ENCODE measurements around the gene LBHD2. TPM values are rescaled to one million over a fixed set of nuclear protein-coding genes. Genes with fewer than 3 reads are reported as not detected.

Gene LBHD2
- total RNA-seq, 2 experiments from 2014 or later: not detected

- H3K27ac ChIP-seq (ENCODE audit: low read depth, low read length, poor library complexity, severe bottlenecking): no peak overlapping the region
- H3K4me3 ChIP-seq (ENCODE audit: low read depth, low read length, poor library complexity, severe bottlenecking): no peak overlapping the region
- peaks cover 4% of the 10 kb centered on the region for H3K4me1 ChIP-seq (ENCODE audit: insufficient read depth, low read length, poor library complexity, severe bottlenecking)
- H3K9me2 ChIP-seq (ENCODE audit: insufficient read depth, low read length): no peaks in the 10 kb centered on the region
- H3K4me2 ChIP-seq (ENCODE audit: low read length): no peak overlapping the region
- DNase-seq (ENCODE audit: low spot score): no peak
- TF ChIP-seq CTCF (conservative IDR thresholded peaks at IDR 0.05; ENCODE audit: low read length) (no peak), EZH2phosphoT487 (IDR thresholded peaks at IDR 0.05; ENCODE audit: borderline replicate concordance, low read depth, low read length) (no peak)
- H3K36me3 ChIP-seq (ENCODE audit: insufficient read depth, low read length): no peaks in the 10 kb centered on the region
- H3K9me3 ChIP-seq (ENCODE audit: low read length): no peaks in the 10 kb centered on the region
- no peaks in the 10 kb centered on the region for H3K79me2 ChIP-seq (ENCODE audit: insufficient read depth, low read depth, low read length)
- BruUV-seq (replicated peaks): no TSS peak
- intact Hi-C loops (cut with micrococcal nuclease; ENCODE audit: unreplicated experiment): no loop called here
- no peaks in the 10 kb centered on the region for H4K20me1 ChIP-seq (ENCODE audit: insufficient read depth, low read length)
- no peak overlapping the region for H2AFZ ChIP-seq (ENCODE audit: low read length)
- ChIA-PET CTCF (ENCODE audit: unreplicated experiment) (no interaction called here), POLR2A (no interaction called here)
Measured at GRCh38 chr14:103072595-103073366, 11.2 kb upstream of the LBHD2 start.

- intact Hi-C loops (cut with micrococcal nuclease; ENCODE audit: unreplicated experiment): no loop called here
- Histone ChIP-seq H3K27ac (ENCODE audit: low read depth, low read length, poor library complexity, severe bottlenecking) (no peak overlapping the region), H3K79me2 (ENCODE audit: insufficient read depth, low read depth, low read length) (no peaks in the 10 kb centered on the region), H2AFZ (ENCODE audit: low read length) (no peak overlapping the region), H3K9me3 (ENCODE audit: low read length) (no peaks in the 10 kb centered on the region), H3K9me2 (ENCODE audit: insufficient read depth, low read length) (no peaks in the 10 kb centered on the region), H4K20me1 (ENCODE audit: insufficient read depth, low read length) (no peaks in the 10 kb centered on the region), H3K4me2 (ENCODE audit: low read length) (no peak overlapping the region), H3K36me3 (ENCODE audit: insufficient read depth, low read length) (no peaks in the 10 kb centered on the region), H3K4me3 (ENCODE audit: low read depth, low read length, poor library complexity, severe bottlenecking) (no peak overlapping the region), H3K4me1 (ENCODE audit: insufficient read depth, low read length, poor library complexity, severe bottlenecking) (peaks cover 4% of the 10 kb centered on the region)
- BruUV-seq (replicated peaks): no TSS peak
- POLR2A ChIA-PET: no interaction called here
- DNase-seq (ENCODE audit: low spot score): no peak
- TF ChIP-seq CTCF (conservative IDR thresholded peaks at IDR 0.05; ENCODE audit: low read length) (no peak), EZH2phosphoT487 (IDR thresholded peaks at IDR 0.05; ENCODE audit: borderline replicate concordance, low read depth, low read length) (no peak)
- CTCF ChIA-PET (ENCODE audit: unreplicated experiment): no interaction called here
Measured at GRCh38 chr14:103073367-103073875, 10.6 kb upstream of the LBHD2 start.

Data from OCI-LY7 (cell line).